Left forelimb (tissue), 1 donor: ENCODE results near the gene CMSS1.

Source experiments
- DNase-seq: peaks from one replicate; pipeline ENCODE4 v3.0.0-alpha.2; 2018; ENCODE audit warnings: low spot score

Gene CMSS1

GRCh38 chr3:99934975-99935797, 117.5 kb downstream of the CMSS1 start:
- no peak for DNase-seq

GRCh38 chr3:99938270-99938911, 120.7 kb downstream of the CMSS1 start:
- no peak for DNase-seq

GRCh38 chr3:99939876-99940275, 122.2 kb downstream of the CMSS1 start:
- no peak for DNase-seq

GRCh38 chr3:99940350-99940749, 122.7 kb downstream of the CMSS1 start:
- DNase-seq: no peak

DNA sequence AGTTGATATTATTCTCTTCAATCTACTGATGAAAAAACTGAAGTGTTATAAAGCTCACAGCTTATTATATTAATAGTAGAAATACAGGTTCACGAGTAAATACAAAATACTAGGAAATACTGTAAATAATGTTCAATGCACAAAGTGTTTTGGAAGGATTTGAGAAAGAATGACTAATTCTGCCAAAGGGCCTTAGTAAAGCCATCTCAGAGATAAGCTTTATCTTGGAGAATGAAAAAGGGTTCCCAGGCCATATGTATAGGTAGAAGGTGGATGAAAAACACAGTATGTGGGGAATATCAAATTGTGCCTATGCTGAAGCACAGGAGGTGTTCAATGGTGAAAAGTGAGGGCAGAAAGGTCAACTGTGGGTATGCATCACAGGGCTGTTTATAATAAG, 123.5 kb downstream of the CMSS1 start:
- no peak for DNase-seq

GRCh38 chr3:99943931-99944761, 126.5 kb downstream of the CMSS1 start:
- DNase-seq: no peak

DNA sequence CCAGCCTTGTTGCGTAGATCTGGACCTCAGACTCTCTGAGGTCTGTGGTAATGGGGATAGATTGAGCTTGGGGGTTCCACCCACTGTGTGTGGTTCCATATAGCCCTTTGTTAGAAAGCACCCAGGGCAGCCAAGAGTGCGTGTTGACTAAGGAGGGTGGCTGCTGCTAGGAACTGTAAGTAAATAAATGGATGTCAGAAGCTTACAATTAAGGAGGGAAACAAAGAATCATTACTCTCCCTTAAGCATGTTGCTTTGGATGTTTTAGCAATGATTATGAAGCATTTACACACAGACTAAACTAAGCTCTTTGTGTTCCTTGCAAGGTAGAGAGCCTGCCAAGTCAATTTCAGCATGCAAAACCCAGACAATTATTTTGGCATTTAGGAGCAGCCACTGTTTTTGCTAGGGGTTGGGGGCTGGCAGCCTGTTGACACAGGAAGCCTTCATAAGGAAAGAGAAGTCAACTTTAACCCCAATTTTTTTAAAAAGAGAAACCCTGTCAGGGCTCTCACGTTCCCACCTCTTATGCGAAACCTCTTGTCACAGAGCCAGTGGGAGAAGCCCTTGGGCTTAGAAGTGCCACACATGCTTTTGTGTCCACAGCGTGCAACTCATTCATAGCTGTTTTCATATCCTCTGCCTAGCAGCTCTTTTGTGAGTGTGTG, 127.8 kb downstream of the CMSS1 start:
- no peak for DNase-seq

GRCh38 chr3:99947356-99947755, 129.7 kb downstream of the CMSS1 start:
- DNase-seq: no peak

GRCh38 chr3:99948467-99949089, 130.9 kb downstream of the CMSS1 start:
- DNase-seq: no peak

DNA sequence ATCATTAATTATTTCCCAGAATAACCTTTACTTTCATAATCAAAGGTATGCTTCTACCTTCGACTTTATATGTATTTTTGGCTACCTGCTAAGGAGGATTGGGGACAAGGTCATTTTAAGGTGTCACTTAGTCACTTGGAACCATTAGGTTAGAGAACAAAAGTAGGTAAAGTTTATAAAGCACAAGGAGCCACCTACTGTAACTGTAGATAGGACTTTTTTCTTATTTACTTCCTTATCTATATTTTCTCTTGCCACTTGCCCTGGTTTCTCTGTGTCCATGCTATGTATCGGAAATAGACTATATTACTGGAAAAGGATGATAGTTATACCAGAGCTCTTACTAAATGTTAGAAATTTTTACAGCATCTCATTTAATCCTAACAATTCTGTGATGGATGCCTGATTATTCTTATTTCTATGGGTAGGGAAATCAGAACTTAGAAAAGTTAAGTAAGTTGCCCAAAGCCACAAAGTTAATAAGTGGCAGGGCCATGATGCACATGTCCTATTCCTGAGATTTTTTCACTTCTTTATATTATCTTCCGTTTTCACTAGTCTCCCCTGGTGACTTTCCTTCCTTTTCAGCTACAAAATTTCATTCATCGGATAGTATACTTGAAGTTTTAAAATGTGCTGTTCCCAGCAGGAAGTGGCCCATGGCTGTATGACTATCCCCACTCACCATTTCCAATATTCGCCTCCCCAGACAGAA, 132.5 kb downstream of the CMSS1 start:
- DNase-seq: no peak

- DNase-seq: no peak
These were observed 133.3 kb downstream of the CMSS1 start for GRCh38 chr3:99950921-99951320.

DNA sequence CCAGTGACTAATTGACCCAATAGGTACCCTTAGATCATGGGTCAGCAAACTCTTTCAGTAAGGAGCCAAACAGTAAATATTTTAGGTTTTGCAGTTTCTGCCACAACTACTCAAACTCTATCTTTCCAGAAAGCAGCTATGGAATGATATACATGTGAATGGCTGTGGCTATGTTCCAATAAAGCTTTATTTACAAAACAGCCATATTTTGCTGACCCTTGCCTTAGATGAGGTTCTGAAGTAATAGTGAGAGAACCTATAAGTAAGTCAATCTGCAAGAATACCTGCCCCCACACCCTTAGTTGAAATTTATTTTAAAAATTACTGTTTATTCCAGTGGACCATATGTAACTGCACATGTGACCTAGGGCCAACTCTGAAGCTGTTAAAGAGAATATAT, 134.0 kb downstream of the CMSS1 start:
- DNase-seq: no peak

- DNase-seq: no peak
These were observed 134.6 kb downstream of the CMSS1 start for GRCh38 chr3:99952306-99952705.

DNA sequence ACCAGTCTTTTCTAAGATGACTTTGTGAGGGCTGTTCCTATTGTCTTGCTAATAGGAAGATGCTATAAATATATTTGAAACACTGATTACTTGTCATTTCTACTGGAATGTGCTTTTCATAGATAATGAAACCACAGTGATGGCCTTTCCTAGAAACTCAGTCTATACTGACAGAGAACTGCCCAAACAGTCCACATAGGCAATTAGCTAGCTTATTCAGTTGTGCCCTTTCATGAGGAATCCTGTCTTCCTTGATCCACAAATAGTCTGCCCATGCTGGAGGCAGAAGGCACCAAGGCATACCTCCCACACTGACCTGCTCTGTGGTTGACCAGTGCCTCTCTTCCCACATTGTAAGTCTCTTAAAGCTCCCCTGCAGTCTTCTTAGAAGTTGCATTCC, 135.9 kb downstream of the CMSS1 start:
- no peak for DNase-seq

GRCh38 chr3:99954914-99955644, 137.4 kb downstream of the CMSS1 start:
- DNase-seq: no peak

DNA sequence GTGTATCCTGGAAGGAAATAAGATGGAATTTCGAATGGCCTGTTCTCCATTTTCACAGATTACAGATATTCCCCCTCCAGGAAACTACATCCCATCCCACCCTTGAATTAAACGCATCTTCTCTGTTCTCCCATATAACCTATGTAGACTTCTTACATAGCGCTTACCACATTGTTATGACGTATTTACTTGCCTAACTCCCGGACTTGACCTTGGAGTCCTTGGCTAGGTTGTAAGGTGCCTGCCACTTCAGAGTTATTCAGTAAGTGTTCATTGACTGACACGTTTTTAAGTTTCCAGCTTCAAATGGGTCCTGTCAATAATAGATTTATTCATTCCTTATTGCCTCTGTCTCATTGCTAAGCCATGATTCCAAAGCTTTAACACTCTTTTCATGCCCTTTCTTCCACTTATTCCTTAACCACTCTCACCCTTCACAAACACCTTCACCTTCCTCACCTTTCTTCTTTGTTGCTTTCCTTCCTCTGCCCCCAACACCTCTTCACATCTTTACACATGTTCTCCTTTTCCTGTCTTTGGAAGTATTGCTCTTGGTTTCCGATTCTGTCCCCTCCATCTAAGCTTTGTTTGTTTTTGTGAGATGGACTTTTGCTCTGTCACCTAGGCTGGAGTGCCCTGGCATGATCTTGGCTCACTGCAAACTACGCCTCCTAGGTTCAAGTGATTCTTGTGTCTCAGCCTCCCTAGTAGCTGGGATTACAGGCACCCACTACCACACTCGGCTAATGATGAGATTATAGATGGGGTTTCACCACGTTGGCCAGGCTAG, 138.3 kb downstream of the CMSS1 start:
- DNase-seq: no peak

GRCh38 chr3:99957151-99957796, 139.6 kb downstream of the CMSS1 start:
- DNase-seq: no peak

DNA sequence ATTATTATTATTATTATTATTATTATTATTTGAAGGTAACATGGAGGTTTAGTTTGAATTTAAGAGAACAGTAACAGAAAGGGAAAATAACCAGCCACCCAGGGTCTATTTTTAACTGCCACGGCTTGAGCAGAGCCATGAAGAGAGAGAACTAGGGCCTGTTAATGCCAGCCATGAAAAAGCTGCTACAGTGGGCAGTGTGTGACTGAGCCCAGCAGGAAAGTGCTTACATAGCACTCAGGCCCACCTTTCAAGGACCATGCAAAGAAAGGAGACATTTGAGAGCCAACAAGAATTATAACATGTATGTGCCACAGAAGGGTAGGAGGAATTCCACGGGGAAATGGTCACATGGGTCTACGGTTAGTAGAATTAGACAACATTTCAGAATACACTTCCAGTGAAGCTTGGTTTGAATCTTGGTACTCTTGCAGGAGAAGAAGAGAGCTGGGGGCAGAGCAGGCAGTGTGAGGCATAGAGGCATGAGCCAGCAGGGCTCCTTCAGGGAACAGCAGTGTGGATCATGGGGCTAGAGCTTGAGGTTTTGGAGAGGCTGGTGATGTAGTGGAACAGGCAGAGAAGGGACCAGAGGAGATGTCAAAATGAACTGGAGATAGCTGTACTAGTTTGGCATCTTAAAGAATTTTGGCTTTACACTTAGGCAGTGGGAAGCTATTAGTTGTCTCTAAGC, 140.7 kb downstream of the CMSS1 start:
- DNase-seq: no peak
